Anterior cingulate cortex (tissue), 58 donors: Measurements from ENCODE around the gene CACTIN.
"Not testable (repeated sequence)": the region's sequence is repeated elsewhere in the genome, so short reads cannot be mapped to it uniquely, and the experiment has no call there.

Experiments
- DNase-seq, 58 donors: peaks; one replicate each; lab custom pipeline; 2025; lab: John Stamatoyannopoulos, UW

CACTIN gene

DNA sequence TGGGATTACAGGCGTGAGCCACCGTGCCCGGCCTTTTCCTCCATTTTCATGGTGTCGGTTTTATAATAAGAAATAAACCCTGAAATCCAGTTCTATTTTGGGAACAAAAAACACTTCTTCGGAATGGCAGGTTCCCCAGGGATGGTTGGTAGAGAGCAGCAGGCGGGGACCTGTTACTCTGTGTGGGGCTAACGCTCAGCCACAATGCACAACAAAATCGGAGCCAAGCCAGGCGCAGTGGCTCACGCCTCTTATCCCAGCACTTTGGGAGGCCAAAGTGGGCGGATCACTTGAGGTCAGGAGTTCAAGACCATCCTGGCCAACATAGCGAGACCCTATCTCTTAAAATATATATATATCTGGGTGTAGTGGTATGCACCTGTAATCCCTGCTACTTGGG lies 25.6 kb downstream of the CACTIN start:
- DNase-seq: no peak

DNA sequence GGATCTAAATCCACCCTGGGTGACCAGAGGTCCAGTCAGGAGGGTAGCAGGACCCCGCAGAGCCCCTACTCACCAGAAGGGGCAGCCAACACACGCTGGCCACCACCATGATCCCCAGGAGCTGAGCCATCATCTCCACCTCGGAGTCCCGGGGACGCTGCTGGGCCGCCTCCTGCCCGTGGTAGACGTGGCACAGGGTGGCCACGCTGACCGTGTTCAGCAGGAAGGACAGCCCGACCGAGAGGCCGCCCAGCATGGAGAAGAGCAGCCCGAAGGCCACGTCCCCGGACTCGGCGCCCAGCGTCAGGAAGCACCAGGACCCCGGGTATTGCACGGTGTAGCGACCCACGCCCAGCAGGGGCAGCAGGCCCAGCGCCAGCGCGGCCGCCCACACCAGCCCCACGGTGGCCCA lies 26.8 kb downstream of the CACTIN start:
- DNase-seq: no peak

DNA sequence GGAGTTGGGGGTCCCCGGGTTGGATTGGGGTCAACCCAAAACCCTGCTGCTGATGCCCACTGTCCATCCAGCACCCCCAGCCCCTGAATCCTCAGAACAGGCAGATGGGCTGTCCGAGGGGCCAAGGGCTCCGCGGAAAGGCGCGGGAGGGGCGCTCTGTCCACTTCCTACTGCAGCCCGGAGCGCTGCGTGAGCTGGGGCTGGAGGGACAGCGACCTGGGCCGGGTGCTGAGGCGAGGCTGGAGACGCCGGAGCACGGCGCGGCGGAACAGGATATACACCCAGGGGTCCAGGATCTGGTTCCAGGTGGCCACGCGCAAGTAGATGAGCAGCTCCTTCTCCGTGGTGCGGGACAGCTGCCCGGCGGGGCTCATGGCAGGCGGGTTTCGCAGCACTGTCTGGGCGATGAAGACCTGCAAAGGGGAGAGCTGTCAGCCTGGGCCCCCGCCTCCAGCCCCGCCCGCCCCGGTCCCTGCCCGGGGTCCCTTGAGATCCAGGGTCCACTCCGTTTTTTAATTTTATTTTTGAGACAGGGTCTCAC lies 31.0 kb downstream of the CACTIN start:
- no peak for DNase-seq

DNA sequence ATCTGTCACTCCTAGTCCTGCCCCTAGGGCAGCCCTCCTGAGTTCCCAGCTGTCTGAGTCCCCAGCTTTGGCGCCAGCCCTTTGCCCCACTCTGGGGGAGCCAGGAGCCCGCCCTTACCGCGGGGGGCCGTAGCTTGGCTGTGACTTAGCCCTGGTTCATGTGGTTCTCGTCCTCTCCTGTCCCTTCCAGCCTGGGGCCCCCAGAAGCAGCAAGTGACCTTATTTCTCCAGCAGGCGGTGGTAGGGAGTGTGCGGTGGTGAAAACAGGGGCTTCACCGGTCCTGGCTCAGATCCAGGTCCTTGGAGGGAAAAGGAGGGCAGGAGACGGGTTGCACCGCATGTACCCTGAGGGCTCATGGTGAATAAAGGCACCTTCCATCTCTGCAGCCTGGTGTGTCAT lies 33.4 kb downstream of the CACTIN start:
- DNase-seq: no peak

DNA sequence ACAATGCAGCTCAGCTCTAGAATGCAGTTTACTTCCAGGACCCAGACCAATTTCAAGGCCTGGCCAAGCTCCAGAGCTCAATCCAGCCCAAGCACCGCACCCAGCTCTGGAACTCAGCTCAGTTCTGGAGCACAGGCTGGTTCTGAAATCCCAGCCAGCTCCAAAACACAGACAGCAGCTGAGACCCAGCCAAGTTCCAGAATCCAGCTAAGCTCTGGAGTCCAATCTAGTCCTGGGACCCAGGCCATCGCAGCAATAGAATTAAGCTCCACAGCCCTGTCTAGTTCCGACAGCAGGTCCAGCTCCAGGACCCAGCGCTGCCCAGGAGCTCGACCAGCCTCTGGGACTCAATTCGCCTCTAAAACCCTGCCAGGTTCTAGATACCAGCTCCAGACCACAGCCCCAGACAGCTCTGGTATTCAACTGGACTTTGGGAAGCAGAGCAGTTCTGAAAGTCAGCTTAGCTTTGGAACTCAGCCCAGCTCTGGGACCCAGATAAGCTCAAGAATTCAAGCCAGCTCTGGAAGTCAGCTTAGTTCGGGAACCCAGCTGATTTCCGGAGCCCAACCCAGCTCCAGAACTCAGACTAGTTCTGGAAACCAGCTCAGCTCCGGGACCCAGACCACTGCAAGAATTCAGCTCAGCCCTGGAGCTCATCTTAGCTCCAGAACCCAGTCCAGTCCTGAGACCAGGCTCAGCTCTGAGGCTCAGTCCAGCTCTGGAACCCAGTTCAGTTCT lies 34.5 kb downstream of the CACTIN start:
- no peak for DNase-seq

DNA sequence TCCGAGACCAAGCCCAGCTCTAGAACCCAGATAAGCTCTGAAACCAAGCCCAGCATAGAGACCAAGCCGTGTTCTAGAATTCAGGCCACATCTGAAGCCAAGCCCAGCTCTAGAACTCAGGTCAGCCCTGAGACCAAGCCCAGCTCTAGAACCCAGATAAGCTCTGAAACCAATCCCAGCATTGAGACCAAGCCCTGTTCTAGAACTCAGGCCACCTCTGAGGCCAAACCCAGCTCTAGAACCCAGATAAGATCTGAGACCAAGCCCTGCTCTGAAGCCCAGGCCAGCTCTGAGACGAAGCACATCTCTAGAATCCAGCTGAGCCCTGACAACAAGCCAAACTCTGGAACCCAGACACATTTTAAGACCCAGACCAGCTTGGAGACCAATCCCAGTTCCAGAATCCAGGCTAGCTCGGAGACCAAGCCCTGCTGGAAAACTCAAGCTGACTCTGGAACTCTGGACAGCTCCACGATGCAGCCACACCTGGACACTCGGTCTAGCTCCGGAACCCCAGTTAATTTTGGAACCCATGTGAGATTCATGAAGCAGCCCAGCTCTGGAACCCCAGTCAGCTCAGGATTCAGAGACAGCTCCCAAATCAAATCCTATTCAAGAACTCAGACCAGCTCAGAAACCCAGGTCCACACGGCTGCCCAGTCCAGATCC lies 35.5 kb downstream of the CACTIN start:
- no peak for DNase-seq

DNA sequence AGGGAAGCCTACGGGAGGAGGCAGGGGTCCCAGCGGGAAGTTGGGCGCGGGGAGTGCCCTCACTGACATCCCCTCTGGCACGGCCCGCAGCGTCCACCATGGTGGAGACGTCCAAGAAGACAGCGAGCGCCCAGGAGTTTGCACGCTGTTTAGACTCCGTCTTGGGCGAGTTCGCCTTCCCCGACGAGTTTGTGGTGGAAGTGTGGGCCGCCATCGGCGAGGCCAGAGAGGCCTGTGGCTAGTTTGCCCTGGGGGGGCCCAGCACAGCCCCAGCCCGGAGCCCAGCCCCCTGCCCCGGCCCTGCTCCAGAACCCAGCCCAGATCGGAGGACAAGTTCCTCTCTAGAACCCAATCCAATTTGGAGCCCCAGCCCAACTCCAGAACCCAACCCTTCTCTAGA lies 36.6 kb downstream of the CACTIN start:
- no peak for DNase-seq

DNA sequence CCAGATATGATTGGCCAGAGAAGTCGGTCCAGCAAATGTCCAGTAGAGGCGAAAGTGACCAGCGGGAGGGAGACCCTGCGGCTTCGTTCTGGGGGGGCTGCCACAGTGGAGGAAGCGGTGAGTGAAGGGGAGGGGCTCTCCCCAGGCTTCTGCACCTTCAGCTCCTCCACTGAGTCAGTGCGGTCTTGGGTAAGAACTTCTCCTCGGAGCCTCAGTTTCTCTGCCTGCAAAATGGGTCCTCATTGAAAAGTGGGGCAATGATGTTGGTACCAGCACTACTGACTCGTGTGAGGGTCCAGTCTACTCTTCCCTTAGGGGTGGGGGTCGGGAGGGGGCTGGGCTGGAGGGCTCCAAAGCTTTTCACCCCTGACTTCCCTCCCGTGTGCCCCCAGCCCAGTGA lies 37.2 kb downstream of the CACTIN start:
- DNase-seq: no peak

DNA sequence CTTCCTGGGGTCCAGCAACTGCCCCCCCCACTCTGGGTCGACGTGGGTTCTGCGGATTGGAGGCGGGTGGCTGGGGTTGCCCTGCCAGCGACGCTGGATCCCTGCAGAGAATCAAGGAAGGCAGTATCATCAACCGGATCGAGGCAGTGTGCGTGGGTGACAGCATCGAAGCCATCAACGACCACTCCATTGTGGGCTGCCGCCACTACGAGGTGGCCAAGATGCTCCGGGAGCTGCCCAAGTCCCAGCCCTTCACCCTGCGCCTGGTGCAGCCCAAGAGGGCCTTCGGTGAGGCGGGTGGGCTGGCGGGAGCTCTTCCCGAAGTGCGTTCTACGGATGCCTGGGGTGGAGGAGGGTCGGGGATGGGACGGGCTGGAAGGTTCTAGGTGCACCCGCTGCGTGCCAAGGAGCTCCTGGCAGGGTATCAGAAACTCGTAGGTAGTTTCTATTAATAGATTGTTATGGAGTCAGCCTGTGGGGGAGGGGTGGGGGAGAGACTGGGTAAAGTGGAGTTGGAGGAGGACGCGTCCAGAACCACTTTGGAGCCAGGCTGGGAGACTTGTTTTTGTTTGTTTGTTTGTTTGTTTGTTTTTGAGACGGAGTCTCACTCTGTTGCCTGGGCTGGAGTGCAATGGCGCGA lies 39.8 kb downstream of the CACTIN start:
- DNase-seq: no peak

DNA sequence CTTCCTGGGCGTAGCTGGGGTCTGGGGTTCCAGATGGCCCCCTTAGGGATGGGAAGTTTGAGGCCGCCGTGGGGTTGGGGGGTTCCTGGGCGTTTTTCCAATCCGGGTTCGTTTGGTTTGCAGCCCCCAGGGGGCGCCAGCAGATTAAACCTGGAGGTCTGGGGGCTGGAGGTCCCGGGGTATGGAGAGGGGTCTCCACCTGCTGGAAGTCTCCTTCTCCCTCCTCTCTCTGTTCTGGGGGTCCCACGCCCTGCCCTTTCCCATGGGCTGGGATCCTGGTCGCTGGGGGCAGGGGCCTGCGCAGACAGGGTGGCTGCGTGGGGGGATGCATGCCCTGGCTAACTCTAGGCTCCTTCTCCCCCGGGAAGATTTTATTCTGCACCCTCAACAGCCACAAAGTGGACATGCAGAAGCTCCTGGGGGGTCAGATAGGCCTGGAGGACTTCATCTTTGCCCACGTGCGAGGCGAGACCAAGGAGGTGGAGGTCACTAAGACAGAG lies 40.4 kb downstream of the CACTIN start:
- DNase-seq: no peak

DNA sequence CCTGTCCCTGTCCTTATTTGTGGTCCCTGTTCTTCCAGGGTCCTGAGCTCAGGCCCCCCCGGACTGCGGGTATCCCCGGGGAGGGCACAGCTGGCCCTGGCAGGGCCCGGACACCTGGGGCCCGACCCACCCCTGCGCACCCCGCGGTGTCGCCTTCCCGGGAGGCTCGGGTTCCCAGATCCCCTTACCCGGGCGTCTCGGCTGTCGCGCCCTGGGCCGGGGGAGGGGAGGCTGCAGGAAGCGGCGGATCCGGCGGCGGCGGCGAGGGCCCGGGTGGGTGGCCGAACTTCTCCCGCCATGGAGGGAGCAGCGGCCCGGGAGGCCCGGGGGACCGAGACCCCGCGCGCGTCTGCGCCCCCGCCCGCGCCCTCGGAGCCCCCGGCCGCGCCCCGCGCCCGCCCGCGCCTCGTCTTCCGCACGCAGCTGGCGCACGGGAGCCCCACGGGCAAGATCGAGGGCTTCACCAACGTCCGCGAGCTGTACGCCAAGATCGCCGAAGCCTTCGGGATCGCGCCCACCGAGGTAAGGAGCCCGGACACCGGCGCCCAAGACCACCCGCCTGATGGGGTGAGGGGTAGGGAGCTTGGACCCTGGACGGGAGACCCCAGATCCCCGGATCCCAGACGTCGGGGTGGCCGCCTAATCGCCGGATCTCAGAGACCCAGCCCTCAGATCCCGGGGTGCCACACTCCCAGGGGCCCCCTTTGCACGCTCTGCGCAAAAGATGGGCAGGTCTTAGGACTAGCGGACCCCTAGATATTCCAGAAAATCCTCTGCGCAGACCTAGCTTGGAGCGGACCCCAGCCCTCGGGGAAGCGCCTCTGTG lies 41.1 kb downstream of the CACTIN start, which contains the start of gene GIPC3:
Gene GIPC3 (plus strand): TSS at position 178 of the 826 bp plus-strand sequence. CDS start 120 bp downstream, at position 298.
- DNase-seq: no peak

DNA sequence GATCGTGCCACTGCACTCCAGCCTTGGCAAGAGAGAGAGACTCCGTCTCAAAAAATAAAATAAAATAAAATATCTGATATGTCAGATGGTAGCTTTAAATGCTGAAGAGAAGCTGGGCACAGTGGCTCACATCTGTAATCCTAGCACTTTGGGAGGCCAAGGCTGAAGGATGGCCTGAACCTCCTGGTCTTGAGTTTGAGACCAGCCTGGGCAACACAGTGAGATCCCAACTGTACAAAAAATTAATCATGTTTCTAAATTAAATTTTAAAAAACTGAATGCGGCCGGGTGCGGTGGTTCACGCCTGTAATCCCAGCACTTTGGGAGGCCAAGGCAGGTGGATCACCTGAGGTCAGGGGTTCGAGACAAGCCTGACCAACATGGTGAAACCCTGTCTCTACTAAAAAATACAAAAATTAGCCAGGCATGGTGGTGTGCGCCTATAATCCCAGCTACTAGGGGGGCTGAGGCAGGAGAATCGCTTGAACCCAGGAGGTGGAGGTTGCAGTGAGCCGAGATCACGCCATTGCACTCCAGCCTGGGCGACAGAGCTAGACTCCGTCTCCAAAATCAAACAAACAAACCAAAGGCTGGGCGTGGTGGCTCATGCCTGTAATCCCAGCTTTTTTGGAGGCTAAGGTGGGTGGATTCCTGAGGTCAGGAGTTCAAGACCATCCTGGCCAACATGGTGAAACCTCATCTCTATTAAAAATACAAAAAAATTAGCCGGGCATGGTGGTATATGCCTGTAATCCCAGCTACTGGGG lies 42.4 kb downstream of the CACTIN start:
- DNase-seq: not testable (repeated sequence)

DNA sequence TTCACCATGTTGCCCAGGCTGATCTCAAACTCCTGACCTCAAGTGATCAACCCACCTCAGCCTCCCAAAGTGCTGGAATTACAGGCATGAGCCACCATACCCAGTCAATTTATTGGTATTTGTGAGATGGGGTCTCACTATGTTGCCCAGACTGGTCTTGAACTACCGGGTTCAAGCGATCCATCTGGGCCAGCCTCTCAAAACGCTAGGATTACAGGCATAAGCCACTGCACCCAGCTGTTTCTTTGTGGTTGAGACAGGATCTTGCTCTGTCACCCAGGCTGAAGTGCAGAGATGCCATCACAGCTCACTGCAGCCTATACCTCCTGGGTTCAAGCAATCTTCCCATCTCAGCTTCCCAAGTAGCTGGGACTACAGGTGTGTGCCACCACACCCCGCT lies 44.8 kb downstream of the CACTIN start:
- not testable (repeated sequence) for DNase-seq

DNA sequence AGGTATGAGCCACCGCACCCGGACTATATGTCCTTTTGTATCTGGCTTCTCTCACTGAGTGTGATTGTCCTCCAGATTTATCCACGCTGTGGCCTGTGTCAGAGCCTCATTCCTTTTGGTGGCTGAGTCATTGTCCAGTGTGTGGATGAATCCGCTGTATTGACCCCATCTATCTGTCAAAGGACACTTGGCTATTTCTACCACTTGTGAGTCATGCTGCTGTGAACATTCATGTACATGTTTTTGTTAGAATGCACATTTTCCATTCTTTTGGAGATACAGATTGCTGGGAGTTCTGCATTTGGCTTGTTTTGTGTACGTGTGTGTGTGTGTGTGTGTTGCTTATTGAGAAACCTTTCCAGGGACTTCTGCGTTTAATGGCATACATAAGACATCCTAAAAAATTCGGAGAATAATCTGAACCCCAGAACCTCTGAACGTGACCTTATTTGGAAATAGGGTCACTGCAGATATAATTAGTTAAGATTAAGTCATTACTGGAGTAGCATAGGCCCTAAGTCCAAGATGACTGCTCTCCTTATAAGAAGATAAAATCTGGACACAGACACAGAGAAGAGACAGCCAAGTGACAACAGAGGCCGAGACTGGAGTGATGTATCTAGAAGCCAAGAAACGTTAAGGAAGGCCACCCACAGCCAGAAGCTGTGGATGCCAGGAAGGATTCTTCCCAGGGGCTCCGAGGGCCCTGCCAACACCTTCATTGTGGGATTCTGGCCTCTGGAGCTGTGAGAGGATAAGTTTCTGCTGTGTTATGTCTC lies 46.2 kb downstream of the CACTIN start:
- peak in 6 of 58 donors; percentile 14 to 47 (median 25) for DNase-seq

DNA sequence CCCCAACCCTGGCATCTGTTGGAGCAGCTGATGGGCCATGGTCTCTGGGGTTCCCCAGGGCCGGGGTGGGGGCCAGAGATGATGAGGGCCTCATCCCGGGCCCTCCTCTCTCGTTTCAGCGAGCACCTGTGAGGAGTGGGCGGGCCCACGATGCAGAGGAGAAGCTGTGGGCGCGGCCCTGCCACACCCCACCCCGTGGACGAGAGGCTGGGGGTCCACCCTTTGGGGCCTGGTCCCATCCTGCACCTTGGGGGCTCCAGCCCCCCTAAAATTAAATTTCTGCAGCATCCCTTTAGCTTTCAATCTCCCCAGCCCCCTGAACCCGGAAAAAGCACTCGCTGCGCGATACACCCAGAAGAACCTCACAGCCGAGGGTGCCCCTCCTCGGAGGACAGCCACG lies 48.2 kb downstream of the CACTIN start:
- DNase-seq: no peak

DNA sequence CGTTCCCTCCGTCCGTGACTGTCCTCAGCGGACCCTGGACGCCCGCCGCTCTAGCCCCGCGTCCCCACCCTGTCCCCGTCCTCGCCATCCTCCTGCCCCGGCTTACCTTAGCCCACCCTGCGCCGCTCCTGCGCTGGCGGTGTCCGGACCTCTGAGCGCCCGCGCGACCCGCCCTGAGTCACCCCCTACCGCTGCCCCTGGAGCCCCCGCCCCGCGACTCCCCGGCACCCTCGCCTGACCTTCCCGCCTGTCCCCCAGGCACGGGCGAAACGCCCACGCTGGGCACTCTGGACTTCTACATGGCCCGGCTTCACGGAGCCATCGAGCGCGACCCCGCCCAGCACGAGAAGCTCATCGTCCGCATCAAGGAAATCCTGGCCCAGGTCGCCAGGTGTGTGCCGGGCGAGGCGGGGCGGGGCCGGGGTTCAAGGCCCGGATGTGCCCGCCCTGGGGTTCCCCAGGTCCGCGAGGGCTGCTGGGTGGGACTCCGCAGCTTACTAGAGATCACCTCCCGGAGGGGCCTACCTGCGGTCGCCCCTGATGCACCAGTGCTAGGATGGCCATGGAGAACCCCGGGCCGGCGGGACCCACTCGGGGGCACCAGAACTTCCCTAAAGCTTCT lies 48.8 kb downstream of the CACTIN start:
- DNase-seq: no peak

DNA sequence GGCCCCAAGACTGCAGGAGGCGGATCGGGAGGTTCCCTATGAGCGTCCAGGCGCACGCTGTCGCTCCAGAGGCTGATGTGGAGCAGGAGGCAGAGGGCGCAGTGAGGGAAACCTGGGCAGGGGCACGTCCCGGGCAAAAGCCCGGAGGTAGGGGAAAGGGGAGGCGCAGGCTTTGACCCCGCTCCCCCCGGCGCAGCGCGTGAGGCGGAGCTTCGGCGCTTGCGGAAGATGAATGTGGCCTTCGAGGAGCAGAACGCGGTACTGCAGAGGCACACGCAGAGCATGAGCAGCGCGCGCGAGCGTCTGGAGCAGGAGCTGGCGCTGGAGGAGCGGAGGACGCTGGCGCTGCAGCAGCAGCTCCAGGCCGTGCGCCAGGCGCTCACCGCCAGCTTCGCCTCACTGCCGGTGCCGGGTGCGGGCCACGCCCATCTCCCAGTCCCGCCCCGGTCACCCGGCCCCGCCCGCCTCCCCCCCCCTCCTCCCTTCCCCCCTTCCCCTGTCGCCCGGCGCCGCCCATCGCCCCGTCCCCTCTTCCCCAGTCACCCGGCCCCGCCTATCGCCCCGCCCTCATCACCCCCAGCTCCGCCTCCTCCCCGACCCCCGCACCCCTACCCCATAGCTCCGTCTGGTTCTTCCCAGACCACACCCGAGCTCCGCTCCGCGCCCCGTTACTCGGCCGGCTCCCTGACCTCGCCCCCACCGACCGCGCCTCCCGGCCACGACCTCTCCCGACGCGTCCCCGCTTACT lies 49.7 kb downstream of the CACTIN start:
- DNase-seq: peak in 50 of 58 donors; percentile 6 to 84 (median 44)
